Fibroblast of the conjunctiva (primary cell): ENCODE measurements around the gene PDE11A.
"Not testable (repeated sequence)": the region's sequence is repeated elsewhere in the genome, so short reads cannot be mapped to it uniquely, and the experiment has no call there.

Experiments used
- DNase-seq: peaks from one replicate; pipeline ENCODE4 v3.0.0-alpha.2; 2010; ENCODE audit warnings: low read depth

Gene PDE11A

GRCh38 chr2:177882501-177882900, 190.1 kb downstream of the PDE11A start:
- no peak for DNase-seq

DNA sequence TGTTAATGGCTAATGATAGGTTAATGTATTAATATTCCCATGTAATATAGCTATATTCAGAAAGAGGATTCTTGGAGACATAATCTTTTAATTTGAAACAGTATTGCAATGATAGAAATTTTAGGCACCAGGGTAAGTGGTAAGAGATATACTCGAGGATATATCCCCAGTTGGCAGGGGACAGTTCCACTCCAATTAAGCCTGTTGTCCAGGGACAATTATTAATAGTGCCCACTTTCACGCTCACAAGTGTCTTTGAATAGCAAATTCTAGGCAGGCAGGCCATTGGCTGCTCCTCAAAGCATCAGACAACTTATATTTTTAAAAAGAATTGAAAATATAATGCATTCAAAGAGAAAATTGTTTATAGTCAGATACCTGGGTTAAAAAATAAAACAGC, 190.7 kb downstream of the PDE11A start:
- DNase-seq: no peak

- DNase-seq: no peak
Measured at GRCh38 chr2:177881008-177881747, 191.4 kb downstream of the PDE11A start.

- DNase-seq: no peak
Measured at GRCh38 chr2:177880285-177880684, 192.3 kb downstream of the PDE11A start.

DNA sequence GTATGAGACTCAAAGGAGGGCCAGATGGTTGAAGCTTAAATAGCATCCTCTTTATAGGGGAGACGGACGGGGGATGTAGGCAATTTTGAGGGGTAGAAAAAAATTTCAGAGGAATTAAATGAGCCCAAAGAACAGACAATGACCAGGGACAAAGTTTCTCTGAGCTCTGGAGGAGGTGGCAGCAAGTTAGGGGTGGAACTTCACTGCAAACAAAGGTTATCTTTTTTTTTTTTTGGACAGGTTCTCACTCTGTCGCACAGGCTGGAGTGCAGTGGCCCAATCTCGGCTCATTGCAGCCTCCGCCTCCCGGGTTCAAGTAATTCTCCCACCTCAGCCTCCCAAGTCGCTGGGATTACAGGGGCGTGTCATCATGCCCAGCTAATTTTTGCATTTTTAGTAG, 195.6 kb downstream of the PDE11A start:
- no peak for DNase-seq

DNA sequence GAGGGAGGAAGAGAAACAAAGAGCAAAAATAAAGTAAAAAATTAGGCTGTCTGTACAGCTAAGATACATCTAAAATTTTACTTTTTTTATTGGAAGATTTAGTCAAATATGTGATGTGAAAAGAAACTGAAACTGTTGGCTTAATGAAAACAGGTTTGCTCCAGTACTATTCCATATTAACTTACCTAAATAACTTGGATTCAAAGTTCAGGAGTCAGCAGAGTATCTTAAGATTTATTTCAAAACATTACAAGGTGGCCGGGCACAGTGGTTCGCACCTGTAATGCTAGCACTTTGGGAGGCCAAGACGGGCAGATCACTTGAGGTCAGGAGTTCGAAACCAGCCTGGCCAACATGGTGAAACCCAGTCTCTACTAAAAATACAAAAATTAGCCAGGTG, 197.9 kb downstream of the PDE11A start:
- no peak for DNase-seq

- DNase-seq: no peak
Measured at GRCh38 chr2:177873915-177874314, 198.7 kb downstream of the PDE11A start.

DNA sequence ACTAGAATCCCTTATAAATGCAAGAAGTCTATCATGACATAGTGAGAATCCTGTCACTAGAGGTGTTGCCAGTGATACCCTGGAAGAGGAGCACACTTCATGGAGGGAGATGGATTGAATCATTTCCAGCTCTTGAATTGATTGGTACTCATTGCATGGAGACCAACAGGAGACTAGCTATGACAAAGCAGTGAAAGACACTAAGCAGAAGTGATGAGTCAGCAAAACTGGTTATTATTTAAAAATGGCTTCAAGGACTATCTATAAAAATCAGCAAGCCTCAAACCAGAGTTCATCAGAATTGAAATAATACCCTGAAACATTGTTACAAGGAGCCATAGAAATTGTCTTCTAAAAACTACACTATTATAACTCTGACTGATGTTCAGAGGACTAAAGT, 200.3 kb downstream of the PDE11A start:
- DNase-seq: no peak

DNA sequence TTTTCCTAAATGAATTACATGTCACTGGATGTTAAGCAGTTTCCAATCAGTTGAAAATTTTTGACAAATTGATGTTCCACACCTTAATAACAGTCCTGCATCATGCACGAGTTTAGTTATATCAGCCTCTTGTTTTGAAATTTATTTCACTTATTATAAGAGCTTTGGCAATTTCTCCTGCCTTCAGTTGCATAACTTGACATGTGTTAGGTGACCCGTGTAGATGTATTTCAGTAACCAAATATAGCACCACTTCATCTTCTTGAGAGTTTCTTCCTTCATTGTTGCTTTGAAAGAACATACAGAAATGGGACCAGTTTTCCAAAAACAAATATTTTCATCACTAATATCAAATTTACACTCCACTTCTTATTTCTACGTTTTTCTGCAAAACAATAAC, 202.7 kb downstream of the PDE11A start:
- no peak for DNase-seq

DNA sequence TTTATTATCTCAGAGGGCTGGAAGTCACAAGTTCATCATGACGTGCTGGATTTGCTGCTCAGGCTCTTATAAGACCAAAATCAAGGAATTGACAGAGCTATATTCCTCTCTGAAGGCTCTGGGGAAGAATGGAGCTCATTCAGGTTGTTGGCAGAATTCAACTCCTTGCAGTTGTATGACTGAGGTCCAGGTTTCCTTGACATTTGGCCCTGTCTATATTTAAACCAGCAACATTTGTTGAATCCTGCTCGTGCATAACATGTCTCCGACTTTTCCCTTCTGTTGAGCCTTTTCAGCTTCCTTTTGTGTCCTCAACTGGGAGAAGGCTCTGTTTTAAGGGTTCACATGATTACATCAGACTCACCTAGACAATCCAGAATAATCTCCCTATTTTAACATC, 203.4 kb downstream of the PDE11A start:
- no peak for DNase-seq

- no peak for DNase-seq
Measured at GRCh38 chr2:177868806-177869205, 203.8 kb downstream of the PDE11A start.

- no peak for DNase-seq
Measured at GRCh38 chr2:177857538-177857937, 215.0 kb downstream of the PDE11A start.

- DNase-seq: no peak
Measured at GRCh38 chr2:177852389-177852788, 220.2 kb downstream of the PDE11A start.

DNA sequence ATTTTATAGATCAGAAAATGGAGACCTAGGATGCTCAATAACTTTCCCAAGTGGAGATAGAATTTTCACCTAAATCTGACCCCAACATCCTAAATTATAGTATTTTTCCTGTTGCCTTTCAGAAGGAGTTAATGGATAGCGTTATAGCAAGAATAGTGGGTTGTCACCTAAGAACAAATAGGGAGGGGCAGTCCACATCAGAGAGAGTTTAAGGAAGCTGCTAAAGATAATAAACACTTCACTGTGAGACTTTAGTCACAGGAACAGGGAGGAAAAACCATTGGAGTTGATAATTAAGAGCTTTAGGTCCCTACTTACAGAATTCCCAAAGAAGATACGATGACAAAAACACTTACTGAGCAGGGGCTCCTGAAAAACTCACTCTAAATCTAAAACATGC, 229.4 kb downstream of the PDE11A start:
- DNase-seq: no peak

DNA sequence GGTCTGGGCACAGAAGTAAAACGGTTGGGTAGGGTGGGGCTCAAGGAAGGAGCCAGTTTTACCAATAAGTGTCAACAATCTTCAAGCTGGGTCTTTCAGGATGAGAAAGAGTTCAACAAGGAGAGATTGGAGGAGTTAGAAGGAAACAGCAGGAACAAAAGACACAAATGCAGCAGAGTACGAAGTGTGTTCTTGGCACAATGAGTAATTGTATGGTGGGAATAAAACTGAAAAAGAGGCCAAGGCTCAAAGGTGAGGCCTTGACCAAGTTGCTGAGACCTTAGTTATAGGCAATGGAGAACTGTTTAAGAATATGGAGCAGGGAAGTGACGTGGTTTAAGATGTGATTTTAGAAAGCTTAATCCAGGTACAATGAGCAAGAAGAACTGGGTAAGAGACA, 230.3 kb downstream of the PDE11A start:
- DNase-seq: no peak

- DNase-seq: not testable (repeated sequence)
Measured at GRCh38 chr2:177835418-177836204, 237.0 kb downstream of the PDE11A start.

GRCh38 chr2:177832611-177833433, 239.8 kb downstream of the PDE11A start:
- no peak for DNase-seq

GRCh38 chr2:177830881-177831386, 241.6 kb downstream of the PDE11A start:
- no peak for DNase-seq

- no peak for DNase-seq
Measured at GRCh38 chr2:177828557-177828956, 244.0 kb downstream of the PDE11A start.

DNA sequence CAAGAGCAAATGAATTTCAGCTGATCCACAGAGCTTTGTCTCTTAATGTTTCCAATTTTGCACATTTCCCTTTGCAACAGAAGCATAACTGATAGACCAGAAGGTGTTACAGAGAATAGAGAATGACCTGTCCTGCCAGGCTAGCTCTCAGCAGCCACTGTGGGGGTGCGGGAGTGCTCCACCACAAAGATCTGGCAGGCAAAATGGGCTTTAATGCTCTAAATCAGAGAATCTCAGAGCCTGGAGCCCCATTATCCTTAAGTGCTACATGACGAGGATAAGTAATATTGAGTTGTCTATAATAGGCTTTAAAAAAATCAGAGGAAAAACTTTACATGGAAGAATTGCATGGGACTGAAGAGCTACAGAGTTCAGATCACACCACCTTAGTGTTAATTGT, 245.7 kb downstream of the PDE11A start:
- DNase-seq: no peak

DNA sequence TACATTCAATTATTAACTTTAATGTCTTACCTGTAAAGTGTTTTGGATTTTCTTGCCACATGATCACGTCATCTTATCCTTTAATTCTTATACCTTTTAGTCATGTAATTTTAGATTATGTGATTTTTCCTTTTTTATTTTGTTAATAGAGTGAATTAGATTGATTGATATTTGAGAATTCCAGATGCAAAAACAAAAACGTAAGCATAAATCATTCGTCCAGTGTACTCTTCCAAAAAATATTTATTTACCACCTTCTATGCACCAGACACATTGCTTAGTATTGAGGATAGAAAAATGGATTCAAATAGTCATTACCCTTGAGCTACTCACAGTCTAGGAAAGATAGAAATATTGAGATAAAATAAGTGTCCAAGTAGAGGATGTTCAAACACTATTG, 249.6 kb downstream of the PDE11A start:
- no peak for DNase-seq

- no peak for DNase-seq
Measured at GRCh38 chr2:177818412-177818811, 254.2 kb downstream of the PDE11A start.

GRCh38 chr2:177817300-177817699, 255.3 kb downstream of the PDE11A start:
- no peak for DNase-seq
